HG03175 (cell line): ENCODE measurements around the gene KCNK7.
A peak's percentile ranks its signal among the peaks of the same experiment; 100 is the strongest.

Experiments
- ATAC-seq: cut with Tn5 transposase; IDR thresholded peaks from one replicate; pipeline ENCODE4 v1.9.1; 2021; ENCODE audit warnings: mild to moderate bottlenecking, moderate library complexity; ENCODE audit not compliant: unreplicated experiment

KCNK7 gene

DNA sequence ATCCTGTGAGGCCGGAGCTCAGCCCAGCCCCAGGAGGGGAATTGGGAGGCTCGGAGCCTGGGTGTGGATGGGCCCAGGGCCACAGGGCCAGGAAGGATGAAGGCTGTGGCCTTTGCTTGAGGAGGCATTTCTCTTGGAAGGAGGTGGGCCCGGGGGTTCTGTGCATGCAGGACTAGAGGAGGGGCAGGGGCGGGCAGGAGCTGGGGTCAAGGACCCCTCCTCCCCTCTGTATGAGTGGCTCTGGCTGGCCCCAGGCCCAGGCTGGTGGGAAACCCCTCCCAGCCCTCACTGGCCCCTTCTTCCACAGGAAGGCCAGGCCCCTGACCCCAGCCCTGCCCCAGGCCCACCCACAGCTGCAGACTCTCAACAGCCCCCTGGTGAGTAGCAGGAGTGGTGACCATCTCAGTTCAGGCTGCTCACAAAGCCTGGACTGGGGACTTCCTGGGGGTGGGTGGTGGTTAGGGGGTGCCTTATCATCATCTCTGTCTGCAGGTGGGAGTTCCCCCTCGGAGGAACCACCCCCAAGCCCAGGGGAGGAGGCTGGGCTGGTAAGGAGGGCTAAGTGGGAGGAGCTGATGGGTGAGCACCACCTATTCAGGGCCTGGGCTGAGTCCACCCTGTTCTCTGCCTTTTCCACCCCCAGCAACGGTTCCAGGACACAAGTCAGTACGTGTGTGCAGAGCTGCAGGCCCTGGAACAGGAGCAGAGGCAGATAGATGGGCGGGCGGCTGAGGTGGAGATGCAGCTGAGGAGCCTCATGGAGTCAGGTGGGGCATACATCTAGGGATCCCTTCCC, 6.0 kb downstream of the KCNK7 start:
- ATAC-seq, result no peak

DNA sequence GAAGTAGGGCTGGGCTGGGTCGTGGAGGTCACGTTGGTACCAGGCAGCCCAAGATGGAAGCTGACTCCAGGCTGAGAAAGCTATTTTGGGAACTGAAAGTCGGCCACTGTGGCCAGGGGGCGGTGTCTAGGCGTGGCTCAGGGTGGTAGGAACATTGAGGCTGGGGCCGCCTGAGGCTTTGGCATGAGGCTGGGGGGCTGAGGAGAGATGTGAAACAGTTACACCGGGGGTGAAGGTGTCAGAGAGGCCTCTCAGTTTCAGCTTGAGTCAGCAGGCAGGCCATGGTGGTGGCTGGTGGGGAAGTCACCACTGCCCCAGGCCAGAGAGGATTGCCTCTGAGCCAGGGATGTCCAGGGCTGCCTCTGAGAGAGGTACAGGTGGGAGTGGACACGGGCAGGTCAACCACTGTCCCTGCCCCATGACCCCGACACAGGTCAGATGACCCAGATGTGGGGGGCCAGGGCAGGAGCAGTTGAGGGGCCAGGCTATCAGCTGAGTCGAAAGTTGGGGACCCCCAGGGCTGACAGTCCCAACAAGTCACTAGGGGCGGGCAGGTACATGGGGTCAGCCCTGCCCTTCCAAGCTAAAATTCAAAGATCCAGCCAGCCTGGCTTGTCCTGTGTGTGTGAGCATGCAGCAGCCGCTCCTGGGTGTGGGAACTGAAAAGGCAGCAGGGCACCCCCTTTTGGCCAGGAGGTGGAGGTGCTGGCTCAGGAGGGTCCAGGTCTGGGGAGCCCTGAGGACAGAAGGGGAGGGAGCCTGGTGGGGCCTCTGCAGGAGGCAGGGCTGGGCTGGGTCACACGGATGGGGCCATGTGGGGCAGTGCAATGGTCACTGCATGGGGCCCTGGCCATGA, 7.2 kb downstream of the KCNK7 start:
- ATAC-seq, result peak; percentile 81

DNA sequence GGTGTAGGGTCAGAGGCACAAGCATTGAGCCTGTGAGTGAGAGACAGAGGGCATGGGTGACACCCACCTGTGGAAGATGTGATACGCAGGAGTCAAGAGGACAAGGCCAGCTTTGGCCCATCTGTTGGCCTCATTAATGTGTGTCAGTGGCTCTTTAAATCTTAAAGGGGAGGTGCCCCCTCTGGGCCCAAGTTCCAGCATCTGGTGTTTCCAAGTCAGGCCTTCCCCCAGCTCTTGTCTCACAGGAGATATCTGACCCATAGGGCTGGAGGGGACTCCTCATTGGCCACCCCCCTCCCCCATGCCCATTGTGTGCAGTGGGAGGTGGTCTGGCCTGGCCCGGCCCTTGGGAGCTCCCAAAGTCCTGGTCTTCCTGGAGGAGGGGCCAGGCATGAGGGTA, 8.9 kb downstream of the KCNK7 start:
- ATAC-seq, result no peak

DNA sequence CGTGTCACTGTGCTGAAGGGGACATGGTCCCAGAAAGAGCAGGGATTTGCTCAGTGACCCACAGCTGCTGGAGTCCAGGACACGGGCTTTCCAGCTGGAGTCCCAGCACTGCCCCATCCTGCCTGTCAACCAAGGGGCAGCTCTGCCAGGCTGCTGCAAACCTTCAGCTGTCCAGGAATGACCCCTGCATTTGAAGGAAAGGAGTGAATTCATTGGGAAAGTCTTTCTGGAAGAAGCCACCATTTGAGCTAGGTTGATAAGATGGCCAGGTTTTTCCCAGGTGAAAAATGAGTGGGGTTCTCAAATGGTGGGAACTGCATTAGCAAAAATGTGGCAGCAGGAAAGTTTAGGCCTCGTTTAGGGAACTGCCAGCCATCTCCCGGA, 9.4 kb downstream of the KCNK7 start:
- no peak for ATAC-seq

DNA sequence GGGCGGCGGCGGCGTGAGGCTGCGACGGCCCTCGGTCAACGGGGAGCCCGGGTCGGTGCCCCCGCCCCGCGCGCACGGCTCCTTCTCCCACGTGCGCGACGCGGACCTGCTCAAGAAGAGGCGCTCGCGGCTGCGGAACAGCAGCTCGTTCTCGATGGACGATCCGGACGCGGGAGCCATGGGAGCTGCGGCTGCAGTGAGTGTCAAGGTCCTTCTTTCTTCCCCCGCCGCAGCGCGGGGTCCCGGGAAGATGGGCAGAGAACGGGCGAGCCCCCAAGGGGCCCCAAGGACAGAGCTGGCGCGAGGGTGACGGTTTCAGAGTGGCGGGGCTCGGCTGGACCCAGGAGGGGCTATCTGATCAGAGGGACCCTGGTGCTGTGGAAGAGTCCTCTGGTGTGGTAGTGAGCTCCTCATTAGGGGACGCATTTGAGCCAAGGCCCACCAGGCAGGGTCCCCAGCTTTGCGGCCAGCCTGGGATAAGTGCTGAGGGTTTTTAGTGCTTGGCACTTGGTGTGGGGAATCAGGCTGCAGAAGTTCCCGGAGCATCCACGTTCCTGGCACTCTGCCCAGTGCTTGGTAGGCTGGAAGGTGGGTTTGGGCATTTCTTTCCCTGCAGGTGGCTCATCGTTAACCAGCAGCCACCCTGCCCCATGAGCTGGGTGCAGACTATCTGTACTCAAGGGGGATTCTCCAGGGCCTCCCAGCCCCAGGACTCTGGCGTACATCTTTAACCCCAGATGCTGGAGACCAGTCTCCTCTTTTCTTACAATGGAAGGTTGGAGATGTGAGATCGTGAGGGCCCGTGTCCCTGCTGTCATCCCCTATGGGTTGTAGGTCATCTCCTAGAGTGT, 10.0 kb downstream of the KCNK7 start:
- ATAC-seq, result no peak

DNA sequence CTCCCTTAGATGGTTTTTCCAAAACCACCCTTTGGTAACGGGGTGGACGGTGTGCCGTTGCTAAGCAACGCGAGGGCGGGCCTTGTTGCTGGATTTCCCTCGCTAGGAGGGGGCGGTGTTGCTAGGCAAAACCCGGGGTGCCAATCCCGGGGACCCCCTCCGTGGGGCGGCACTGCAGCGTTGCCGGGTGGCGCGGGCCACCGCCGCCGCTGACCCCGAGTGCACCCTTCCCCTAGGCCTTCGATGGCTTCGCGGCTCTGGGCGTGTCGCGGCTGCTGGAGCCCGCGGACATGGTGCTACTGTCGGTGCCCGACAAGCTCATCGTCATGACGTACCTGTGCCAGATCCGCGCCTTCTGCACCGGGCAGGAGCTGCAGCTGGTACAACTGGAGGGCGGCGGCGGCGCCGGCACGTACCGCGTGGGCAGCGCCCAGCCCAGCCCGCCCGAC, 10.9 kb downstream of the KCNK7 start:
- no peak for ATAC-seq

DNA sequence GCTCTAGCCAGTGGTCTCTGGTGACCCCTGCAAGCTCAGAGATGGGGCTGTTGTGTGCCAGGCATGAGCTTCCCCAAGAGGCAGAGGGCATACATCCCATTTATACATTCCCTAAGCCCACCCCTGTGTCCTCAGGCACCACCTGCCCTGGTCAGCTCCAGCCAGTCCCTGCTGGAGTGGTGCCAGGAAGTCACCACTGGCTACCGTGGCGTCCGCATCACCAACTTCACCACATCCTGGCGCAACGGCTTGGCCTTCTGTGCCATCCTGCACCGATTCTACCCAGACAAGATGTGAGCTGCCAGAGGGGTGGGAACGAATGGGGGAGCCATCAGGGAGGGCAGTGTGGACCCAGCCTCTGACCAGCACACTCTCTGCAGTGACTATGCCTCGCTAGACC, 11.5 kb downstream of the KCNK7 start:
- ATAC-seq, result no peak

DNA sequence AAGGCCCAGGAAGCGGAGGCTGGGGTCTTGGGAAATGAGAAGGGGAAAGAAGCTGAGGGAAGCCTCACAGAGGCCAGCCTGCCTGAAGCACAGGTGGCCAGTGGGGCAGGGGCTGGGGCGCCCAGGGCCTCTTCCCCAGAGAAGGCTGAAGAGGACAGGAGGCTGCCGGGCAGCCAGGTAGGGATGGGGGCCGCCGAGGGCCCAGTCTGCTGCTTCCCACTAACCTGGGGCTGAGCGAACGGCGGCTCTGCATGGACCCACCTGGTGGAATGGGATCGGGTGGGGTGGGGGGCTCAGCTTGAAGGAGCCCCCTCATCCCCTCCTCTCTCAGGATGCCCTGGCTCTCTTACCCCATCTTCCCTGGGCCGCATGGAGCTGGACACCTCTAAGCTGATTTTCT, 12.0 kb downstream of the KCNK7 start:
- no peak for ATAC-seq

DNA sequence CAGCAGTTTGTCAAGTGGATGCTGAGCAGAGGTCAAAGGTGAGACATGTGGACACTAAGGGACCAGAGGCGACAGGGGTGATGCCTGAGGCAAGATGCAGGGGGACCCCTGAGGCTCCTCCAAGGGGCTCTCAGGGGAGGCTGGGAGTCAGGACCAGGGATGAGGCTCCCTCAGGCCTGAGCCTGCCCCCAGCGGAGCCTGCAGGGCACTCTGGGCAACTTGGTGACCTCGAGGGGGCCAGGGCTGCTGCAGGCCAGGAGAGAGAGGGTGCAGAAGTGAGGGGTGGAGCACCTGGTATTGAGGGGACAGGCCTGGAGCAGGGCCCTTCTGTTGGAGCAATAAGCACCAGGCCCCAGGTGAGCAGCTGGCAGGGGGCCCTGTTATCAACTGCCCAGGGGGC, 13.7 kb downstream of the KCNK7 start:
- ATAC-seq, result no peak

DNA sequence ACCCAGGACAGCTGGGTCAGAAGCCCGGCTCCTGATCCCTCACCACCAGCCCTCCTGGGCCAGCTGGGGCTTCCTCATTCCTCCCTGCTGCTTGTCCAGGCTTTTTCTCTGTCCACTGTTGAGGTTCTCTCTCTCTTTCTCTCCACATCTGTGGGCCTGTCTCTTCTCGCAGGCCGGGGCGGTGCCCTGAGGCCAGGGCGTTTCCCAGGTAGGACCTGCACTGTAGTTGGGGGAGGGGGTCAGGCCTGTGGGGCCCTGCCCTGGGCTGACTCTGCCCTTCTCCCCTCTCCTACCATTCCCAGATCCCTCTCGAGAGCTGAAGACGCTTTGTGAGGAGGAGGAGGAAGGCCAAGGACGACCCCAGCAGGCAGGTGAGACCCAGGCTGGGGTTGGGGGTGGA, 14.8 kb downstream of the KCNK7 start:
- no peak for ATAC-seq

DNA sequence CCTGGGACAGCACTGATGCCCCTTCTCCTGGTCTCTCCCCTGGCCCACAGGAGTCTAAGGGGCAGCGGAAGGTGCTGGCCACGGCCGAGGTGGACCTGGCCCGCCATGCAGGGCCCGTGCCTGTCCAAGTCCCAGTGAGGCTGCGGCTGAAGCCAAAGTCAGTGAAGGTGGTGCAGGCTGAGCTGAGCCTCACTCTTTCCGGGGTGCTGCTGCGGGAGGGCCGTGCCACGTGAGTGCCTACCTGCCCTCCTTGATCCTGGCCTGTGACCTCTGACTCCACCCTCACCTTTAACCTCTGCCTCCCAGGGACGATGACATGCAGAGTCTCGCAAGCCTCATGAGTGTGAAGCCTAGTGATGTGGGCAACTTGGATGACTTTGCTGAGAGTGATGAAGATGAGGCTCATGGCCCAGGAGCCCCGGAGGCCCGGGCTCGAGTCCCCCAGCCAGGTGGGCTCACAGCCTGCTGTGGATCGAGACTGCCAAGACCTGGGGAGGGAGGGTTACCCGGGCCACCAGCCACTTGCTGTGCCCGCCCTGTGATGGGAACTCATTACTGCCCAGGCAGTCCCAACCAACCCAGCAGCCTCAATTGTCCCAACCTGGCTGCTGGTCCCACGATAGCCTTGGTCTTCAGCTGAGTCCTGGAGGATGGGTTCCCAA, 15.4 kb downstream of the KCNK7 start:
- no peak for ATAC-seq

DNA sequence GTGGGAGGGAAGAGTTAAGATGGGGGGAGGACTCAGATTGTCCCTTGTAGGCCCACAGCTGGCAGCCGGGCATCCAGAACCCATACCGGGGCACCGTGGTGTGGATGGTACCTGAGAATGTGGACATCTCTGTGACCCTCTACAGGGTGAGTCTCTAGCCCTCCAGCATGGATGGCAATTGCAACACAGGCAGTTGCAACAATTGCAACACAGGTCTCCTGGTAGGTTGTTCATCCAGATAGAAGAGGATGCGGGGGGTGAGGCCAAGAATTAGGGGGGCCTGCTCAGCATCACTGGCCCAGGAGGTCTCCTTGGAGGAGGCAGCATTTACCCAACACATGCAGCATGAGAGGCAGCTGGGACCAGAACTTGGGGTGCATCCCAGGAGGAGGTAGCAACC, 16.3 kb downstream of the KCNK7 start:
- no peak for ATAC-seq

DNA sequence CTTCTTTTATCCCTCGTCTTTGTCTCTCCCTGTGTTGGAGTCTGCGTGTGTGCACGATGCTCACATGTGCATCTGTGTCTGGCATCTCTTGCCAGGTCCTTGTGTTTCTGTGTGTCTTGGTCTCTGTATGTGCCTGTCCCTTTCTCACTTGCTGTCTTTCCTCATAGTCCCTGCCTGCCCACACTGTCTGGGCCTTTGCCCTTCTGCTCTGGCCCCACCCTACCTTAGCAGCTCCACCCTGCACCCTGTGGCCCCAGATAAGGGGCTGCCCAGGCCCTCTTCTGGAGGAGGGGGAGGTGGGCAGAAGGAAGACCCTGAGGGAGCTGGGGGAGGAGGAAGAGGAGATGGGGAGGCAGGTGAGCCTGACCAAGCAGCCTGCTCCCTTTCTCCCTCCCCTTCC, 16.9 kb downstream of the KCNK7 start:
- ATAC-seq, result no peak

DNA sequence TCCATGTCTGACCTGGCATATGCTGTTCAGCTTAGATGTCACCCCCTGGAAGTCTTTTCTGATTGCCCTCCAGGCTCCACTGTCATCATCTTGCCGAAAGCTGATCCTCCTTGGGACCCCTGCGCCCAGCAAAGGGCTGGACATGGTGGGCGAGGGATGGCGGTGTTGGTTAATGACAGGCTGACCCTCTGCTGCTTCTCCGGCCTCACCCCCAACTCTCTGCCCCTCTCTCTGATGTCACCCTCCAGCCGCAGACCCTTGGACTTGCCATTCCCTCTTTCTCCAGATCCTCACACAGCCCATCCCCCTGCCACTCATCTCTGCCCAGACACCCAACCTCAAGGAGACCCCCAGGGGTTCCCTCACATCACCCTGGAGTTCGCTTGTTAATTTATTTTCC, 17.5 kb downstream of the KCNK7 start:
- ATAC-seq, result no peak

DNA sequence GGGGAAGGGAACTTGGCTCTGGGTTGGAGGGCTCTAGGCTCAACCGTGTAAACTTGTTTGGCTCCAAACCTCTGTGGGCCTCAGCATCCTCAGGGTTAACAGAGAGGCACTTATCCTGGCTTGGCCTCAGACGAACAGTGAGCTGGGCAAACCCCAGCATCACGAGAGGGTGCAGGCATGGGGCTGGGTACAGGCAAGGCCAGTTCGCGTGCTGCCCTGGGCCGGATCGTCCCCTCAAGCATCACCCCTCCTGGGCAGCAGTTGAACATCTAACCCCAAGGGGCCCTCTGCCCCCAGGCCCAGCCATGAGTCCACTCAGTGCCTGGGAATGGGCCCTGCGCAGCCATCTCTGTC, 17.9 kb downstream of the KCNK7 start:
- ATAC-seq, result no peak

DNA sequence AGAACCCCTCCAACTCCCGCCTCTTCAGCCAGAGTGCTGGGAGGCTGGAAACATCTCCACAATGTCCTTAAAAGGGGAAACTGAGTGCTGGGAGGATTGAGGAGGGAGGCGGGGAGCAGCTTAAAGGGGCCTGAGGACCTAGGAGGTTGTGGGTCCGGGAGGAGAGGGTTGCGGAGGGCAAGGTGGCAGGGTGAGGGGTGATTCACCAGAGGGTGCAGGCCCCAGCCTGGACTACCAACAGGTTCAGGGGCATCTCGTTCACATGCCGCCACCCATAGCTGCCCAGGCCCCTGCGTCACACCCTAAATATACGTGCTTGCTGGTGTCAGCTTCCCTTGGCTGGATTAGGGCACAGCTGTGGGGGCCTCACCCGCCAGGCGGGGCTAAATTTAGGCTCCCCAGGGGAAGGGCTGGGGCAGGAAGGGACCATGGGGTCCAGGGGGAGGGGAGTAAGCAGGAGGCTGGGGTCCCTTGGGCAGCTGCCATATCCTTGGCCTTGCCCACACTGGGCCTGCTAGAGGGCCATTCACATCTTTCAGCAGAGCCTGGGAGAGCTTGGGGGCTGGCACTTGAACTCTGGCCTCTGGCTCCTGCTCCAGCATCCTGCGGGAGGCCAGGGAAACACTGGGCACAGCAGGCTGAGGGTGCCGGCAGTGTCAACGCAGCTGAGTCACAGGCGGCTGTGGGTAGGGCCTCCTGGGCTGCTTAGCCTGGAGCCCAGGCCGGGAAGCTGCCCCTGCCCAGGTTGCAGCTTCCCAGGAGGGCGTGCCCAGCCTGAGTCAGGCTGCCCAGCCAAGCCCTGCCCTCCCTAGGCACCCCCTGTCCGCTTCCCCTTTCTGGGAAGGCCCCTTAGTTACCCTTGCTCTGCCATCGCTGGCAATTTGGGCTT, 18.5 kb downstream of the KCNK7 start:
- ATAC-seq, result no peak

DNA sequence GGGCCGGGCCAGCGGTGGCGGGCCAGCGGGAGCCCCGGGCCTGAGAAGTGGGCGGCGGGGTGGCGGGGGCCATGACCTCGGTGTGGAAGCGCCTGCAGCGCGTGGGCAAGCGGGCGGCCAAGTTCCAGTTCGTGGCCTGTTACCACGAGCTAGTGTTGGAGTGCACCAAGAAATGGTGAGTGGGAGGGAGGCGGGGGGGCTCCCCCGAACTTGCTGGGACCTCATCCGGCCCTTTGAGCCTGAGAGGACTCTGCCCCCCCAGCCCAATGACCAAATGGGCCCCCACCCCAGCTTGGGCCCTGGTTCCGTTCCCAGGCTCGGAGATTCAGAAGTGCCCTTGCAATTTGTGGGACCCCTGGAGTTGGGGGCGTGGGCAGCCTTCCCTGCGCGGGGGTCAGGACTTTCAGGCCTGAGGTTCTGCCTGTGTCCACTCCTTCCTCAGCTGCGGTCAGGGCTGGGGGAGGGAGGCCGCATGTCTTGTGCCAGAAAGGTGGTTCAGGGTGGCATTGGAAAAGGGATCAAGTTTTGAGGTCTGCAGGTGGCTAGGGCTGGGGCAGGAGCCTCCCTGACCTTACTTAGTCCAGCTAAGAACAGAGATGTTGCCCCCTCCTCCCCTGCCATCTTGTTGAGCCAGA, 19.3 kb downstream of the KCNK7 start:
- ATAC-seq, result no peak

DNA sequence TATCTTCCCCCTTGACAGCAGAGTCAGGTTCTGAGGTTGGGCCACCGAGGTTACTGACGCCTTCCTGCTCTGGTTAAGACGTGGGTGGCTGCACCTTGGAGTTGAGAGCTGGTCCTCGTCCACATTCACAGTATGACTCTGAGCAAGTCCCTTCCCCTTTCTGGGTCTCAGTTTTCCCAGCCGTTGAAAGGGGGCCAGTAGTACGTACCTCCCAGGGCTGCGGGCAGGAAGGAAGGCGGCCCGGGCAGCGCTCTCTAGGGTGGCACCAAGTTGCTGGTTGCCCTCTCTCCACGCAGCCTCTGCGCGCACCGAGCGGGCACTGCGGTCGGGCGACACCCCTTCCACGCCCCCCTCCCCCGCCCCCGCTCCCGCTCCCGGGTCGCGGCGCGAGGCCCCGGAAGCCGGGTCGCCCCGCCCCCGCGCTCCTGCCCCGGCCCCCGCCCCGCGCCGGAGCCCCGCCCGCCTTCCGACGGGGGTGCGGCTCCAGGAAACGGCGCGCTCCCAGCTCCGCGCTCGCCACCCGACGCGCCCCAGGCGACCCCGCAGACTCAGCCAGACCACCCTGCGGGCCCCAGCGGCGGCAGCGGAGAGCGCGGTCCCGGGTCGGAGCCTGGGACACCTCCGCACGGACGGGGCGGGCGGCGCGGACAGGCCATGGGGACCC, 19.9 kb downstream of the KCNK7 start, which contains the start of gene EHBP1L1:
Gene EHBP1L1 (plus strand): TSS at position 486 of the 664 bp plus-strand sequence. CDS start 250 bp downstream, outside the sequence.
- ATAC-seq, result no peak
